BLaER1 treated with 17β-estradiol and CSF1 and Interleukin-3, amounts not matched to agents 10 nM and 100 nM (cell line): ENCODE data around the gene PORCN.

Source experiments
- H3K27ac ChIP-seq, 11 experiments: shearing (Covaris generic); formaldehyde crosslinking; 2 replicates each; pipeline ENCODE4 v1.8.1; 2022
- H3K27me3 ChIP-seq, 11 experiments: shearing (Covaris generic); formaldehyde crosslinking; 2 replicates each; pipeline ENCODE4 v1.8.1; 2022
- H3K36me3 ChIP-seq, 11 experiments: shearing (Covaris generic); formaldehyde crosslinking; 2 replicates each; pipeline ENCODE4 v1.8.1; 2022
- H3K4me1 ChIP-seq, 10 experiments: shearing (Covaris generic); formaldehyde crosslinking; 2 replicates each; pipeline ENCODE4 v1.8.1; 2022
- H3K4me2 ChIP-seq, 11 experiments: shearing (Covaris generic); formaldehyde crosslinking; 2 replicates each; pipeline ENCODE4 v1.8.1; 2022
- H3K4me3 ChIP-seq, 10 experiments: shearing (Covaris generic); formaldehyde crosslinking; 2 replicates each; pipeline ENCODE4 v1.8.1; 2022
- H3K9ac ChIP-seq, 11 experiments: shearing (Covaris generic); formaldehyde crosslinking; 2 replicates each; pipeline ENCODE4 v1.8.1; 2022
- H3K9me3 ChIP-seq, 11 experiments: shearing (Covaris generic); formaldehyde crosslinking; replicated peaks in 1 of 11; 2 replicates each; pipeline ENCODE4 v1.8.1; 2022
- H4K20me1 ChIP-seq, 11 experiments: shearing (Covaris generic); formaldehyde crosslinking; 2 replicates each; pipeline ENCODE4 v1.8.1; 2022
- Cebpa-rat ChIP-seq, 11 experiments: shearing (Covaris generic); IDR thresholded peaks; 2 replicates each; pipeline ENCODE4 v1.8.1; 2022

PORCN gene

GRCh38 chrX:48489892-48490291 is 18.9 kb upstream of the PORCN start:
- H3K4me3 ChIP-seq, result no peak overlapping the region
- no peak overlapping the region for H3K9ac ChIP-seq
- no peak overlapping the region for H3K4me2 ChIP-seq
- peaks cover 0 to 3% (median 0%) of the 10 kb centered on the region in 11 experiments; a peak in 2 of 22 replicates for H4K20me1 ChIP-seq
- peaks cover 0 to 23% (median 8%) of the 10 kb centered on the region in 11 experiments; a peak in 11 of 22 replicates for H3K36me3 ChIP-seq
- peaks cover 26 to 91% (median 64%) of the 10 kb centered on the region in 11 experiments for H3K27me3 ChIP-seq
- peaks cover 0 to 14% (median 0%) of the 10 kb centered on the region in 11 experiments; a peak in 8 of 22 replicates for H3K9me3 ChIP-seq
- no peak for TF ChIP-seq Cebpa-rat (IDR thresholded peaks at IDR 0.05)
- H3K4me1 ChIP-seq, result peaks cover 21 to 41% (median 28%) of the 10 kb centered on the region in 10 experiments; a peak in 19 of 20 replicates
- no peak overlapping the region for H3K27ac ChIP-seq

- Histone ChIP-seq H3K9me3 (peaks cover 0 to 22% (median 0%) of the 10 kb centered on the region in 11 experiments; a peak in 9 of 22 replicates), H3K36me3 (peaks cover 0 to 15% (median 3%) of the 10 kb centered on the region in 11 experiments; a peak in 11 of 22 replicates), H3K4me1 (peaks cover 21 to 41% (median 28%) of the 10 kb centered on the region in 10 experiments; a peak in 19 of 20 replicates), H3K27me3 (peaks cover 26 to 93% (median 65%) of the 10 kb centered on the region in 11 experiments), H3K4me2 (no peak overlapping the region), H3K27ac (no peak overlapping the region), H3K9ac (no peak overlapping the region), H4K20me1 (peaks cover 0 to 3% (median 0%) of the 10 kb centered on the region in 11 experiments; a peak in 2 of 22 replicates), H3K4me3 (no peak overlapping the region)
- no peak for TF ChIP-seq Cebpa-rat (IDR thresholded peaks at IDR 0.05)
Measured at GRCh38 chrX:48490661-48491060, 18.1 kb upstream of the PORCN start.

- H3K9ac ChIP-seq, result peak overlapping the region in 4 of 11 experiments; percentile 12 to 54 (median 44); a peak in 4 of 22 replicates
- peaks cover 0 to 22% (median 0%) of the 10 kb centered on the region in 11 experiments; a peak in 9 of 22 replicates for H3K9me3 ChIP-seq
- no peak for TF ChIP-seq Cebpa-rat (IDR thresholded peaks at IDR 0.05)
- peak overlapping the region; percentile 34 to 78 (median 66) for H3K4me2 ChIP-seq
- H3K27me3 ChIP-seq, result peaks cover 26 to 93% (median 65%) of the 10 kb centered on the region in 11 experiments
- H3K4me3 ChIP-seq, result no peak overlapping the region
- peak overlapping the region in 8 of 11 experiments; percentile 61 to 79 (median 74); a peak in 13 of 22 replicates for H3K27ac ChIP-seq
- H4K20me1 ChIP-seq, result peaks cover 0 to 3% (median 0%) of the 10 kb centered on the region in 11 experiments; a peak in 2 of 22 replicates
- H3K4me1 ChIP-seq, result peaks cover 21 to 41% (median 29%) of the 10 kb centered on the region in 10 experiments; a peak in 19 of 20 replicates
- peaks cover 0 to 10% (median 0%) of the 10 kb centered on the region in 11 experiments; a peak in 6 of 22 replicates for H3K36me3 ChIP-seq
Measured at GRCh38 chrX:48491809-48492208, 17.0 kb upstream of the PORCN start.

DNA sequence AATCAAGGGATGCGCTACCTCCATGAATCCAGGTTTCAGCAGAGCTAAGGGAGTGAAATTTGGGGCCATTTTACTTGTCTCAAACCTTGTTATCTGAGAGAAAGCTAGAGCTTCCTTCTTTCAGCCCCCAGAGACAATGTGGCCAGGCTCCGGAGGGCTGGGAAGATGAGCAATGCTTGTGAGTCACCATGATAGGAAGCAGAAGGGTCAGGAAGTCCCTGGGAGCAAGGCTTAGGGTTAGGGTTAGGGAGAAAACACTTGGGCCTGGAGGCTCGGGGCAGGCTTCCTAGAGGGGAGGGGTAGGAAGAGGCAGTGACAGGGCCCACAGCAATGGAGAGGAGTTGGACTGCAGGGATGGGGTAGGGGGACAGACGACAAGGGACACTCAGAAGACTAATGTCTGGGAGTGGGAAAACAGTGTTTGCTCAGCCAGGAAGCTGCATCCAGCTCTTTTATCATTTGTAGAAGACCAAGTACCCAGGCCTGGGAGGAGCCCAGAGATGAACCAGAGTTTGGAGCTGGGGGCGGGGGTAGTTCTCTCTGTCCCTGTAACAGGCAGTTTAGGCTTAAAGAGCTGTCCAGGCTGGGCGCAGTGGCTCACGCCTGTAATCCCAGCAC is 16.4 kb upstream of the PORCN start:
- H3K27ac ChIP-seq, result peak overlapping the region in 10 of 11 experiments; percentile 11 to 79 (median 70); a peak in 18 of 22 replicates

GRCh38 chrX:48493890-48494364 is 14.9 kb upstream of the PORCN start:
- TF ChIP-seq Cebpa-rat (IDR thresholded peaks at IDR 0.05), result no peak
- peaks cover 21 to 49% (median 35%) of the 10 kb centered on the region in 10 experiments; a peak in 19 of 20 replicates for H3K4me1 ChIP-seq
- H3K4me2 ChIP-seq, result peak overlapping the region in 8 of 11 experiments; percentile 34 to 78 (median 70); a peak in 10 of 22 replicates
- no peak overlapping the region for H3K27ac ChIP-seq
- peaks cover 0 to 3% (median 0%) of the 10 kb centered on the region in 11 experiments; a peak in 1 of 22 replicates for H4K20me1 ChIP-seq
- no peak overlapping the region for H3K9ac ChIP-seq
- H3K36me3 ChIP-seq, result no peaks in the 10 kb centered on the region
- no peak overlapping the region for H3K4me3 ChIP-seq
- peaks cover 0 to 22% (median 0%) of the 10 kb centered on the region in 11 experiments; a peak in 9 of 22 replicates for H3K9me3 ChIP-seq
- peaks cover 29 to 93% (median 65%) of the 10 kb centered on the region in 11 experiments for H3K27me3 ChIP-seq

More for the DNA sequence above, 16.4 kb upstream of the PORCN start:
- Histone ChIP-seq H4K20me1 (peaks cover 0 to 3% (median 0%) of the 10 kb centered on the region in 11 experiments; a peak in 2 of 22 replicates), H3K27me3 (peaks cover 25 to 93% (median 65%) of the 10 kb centered on the region in 11 experiments), H3K4me3 (no peak overlapping the region), H3K4me2 (peak overlapping the region; percentile 34 to 78 (median 66)), H3K9ac (peak overlapping the region in 6 of 11 experiments; percentile 1 to 54 (median 26); a peak in 10 of 22 replicates), H3K9me3 (peaks cover 0 to 22% (median 0%) of the 10 kb centered on the region in 11 experiments; a peak in 9 of 22 replicates), H3K36me3 (peaks cover 0 to 4% (median 0%) of the 10 kb centered on the region in 11 experiments; a peak in 4 of 22 replicates), H3K4me1 (peaks cover 21 to 37% (median 29%) of the 10 kb centered on the region in 10 experiments; a peak in 19 of 20 replicates)
- TF ChIP-seq Cebpa-rat (IDR thresholded peaks at IDR 0.05), result no peak

DNA sequence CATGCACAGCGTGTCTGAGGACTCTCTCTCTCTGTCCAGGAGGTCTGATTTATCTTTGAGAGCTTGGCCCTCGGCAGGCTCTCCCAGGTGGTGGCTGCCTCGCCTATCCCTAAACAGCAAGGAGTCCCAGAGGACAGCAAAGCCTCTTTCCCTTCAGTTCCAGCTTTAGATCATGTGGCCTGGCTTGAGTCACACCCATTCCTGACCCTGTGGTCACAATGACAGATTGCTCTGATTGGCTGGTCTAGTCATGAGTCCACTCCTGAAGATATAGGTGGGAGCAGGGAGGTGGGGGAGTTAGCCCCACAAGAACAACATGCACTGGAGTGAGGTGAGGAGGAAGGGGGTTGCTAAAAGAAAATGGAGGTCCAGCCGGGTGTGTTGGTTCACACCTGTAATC is 12.1 kb upstream of the PORCN start:
- peak overlapping the region in 1 of 11 experiments; percentile 24; a peak in 1 of 22 replicates for H3K4me2 ChIP-seq
- H3K27ac ChIP-seq, result no peak overlapping the region
- no peak for TF ChIP-seq Cebpa-rat (IDR thresholded peaks at IDR 0.05)
- H3K4me3 ChIP-seq, result no peak overlapping the region
- peaks cover 21 to 49% (median 33%) of the 10 kb centered on the region in 10 experiments; a peak in 19 of 20 replicates for H3K4me1 ChIP-seq
- no peaks in the 10 kb centered on the region for H3K36me3 ChIP-seq
- no peak overlapping the region for H3K9ac ChIP-seq
- H4K20me1 ChIP-seq, result no peaks in the 10 kb centered on the region
- peaks cover 0 to 18% (median 0%) of the 10 kb centered on the region in 11 experiments; a peak in 9 of 22 replicates for H3K9me3 ChIP-seq
- H3K27me3 ChIP-seq, result peaks cover 40 to 93% (median 71%) of the 10 kb centered on the region in 11 experiments

DNA sequence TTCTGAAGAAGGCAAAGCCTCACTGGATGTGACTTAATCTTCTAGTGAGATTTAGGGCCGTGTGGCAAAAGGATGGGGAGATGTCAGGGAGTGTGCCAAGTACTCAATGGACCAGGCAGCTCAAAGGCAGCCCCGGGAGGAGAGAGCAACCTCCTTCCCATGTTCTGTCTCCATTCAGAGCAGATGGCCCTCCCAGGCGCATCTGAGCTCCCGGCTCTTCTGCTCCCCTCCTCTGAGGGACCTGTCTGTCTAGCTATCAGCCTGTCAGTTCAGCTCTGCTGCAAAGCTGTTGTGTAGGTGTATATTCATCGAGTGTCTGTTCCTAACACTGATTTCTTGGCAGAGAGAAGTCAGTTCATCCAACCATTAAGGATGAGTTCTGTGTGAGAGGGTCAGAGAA is 10.9 kb upstream of the PORCN start:
- Histone ChIP-seq H3K4me3 (no peak overlapping the region), H3K4me2 (peak overlapping the region in 5 of 11 experiments; percentile 8 to 48 (median 45); a peak in 6 of 22 replicates), H3K9me3 (peaks cover 0 to 18% (median 0%) of the 10 kb centered on the region in 11 experiments; a peak in 9 of 22 replicates), H3K36me3 (no peaks in the 10 kb centered on the region), H3K9ac (no peak overlapping the region), H3K27me3 (peaks cover 52 to 97% (median 83%) of the 10 kb centered on the region in 11 experiments), H3K27ac (no peak overlapping the region), H3K4me1 (peaks cover 9 to 37% (median 21%) of the 10 kb centered on the region in 10 experiments; a peak in 19 of 20 replicates), H4K20me1 (no peaks in the 10 kb centered on the region)
- no peak for TF ChIP-seq Cebpa-rat (IDR thresholded peaks at IDR 0.05)

DNA sequence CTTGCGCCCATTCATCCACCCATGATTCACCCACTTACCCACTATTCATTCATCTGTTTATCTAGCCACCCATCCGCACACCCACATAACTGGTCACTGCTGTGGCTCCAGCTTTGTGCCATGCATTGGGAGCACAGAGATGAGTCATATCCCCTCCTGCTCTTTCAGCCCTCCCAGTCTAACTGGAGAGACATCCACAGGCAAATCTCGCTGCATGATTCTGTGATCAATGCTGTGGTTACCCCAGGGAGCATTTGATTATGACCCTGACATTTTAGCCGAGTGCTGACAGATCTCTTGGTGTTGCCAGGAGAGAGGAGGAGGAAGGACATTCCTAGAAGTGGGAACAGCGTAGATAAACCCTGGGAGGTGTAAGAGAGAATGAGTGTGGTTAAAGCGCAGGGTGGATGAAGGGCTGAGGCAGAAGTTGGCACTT is 10.4 kb upstream of the PORCN start:
- H3K27me3 ChIP-seq, result peaks cover 57 to 97% (median 88%) of the 10 kb centered on the region in 11 experiments
- peaks cover 0 to 18% (median 0%) of the 10 kb centered on the region in 11 experiments; a peak in 9 of 22 replicates for H3K9me3 ChIP-seq
- no peaks in the 10 kb centered on the region for H3K36me3 ChIP-seq
- TF ChIP-seq Cebpa-rat (IDR thresholded peaks at IDR 0.05), result no peak
- no peak overlapping the region for H3K9ac ChIP-seq
- peak overlapping the region in 6 of 11 experiments; percentile 8 to 48 (median 35); a peak in 8 of 22 replicates for H3K4me2 ChIP-seq
- H3K4me3 ChIP-seq, result no peak overlapping the region
- H3K27ac ChIP-seq, result no peak overlapping the region
- H3K4me1 ChIP-seq, result peaks cover 4 to 32% (median 16%) of the 10 kb centered on the region in 10 experiments; a peak in 17 of 20 replicates
- no peaks in the 10 kb centered on the region for H4K20me1 ChIP-seq
